HepG2 (cell line): Measurements from ENCODE around the gene RCBTB2. TPM values are rescaled to one million over a fixed set of nuclear protein-coding genes. Genes with fewer than 3 reads are reported as not detected.

Source experiments
- ATAC-seq: fragments of 200-7000 bp; cut with Tn5 transposase; 3 replicates; pipeline ENCODE4 v1.9.1; 2020; ENCODE audit warnings: mild to moderate bottlenecking, moderate library complexity
- BruUV-seq: library from RNA; stranded (reverse); fragments of 400-500 nt; replicated peaks from 2 replicates; lab custom pipeline; 2021; lab: Mats Ljungman, UMichigan
- CTCF ChIA-PET: fragments of 300-600 bp; formaldehyde crosslinking; extraction: SDS; loops from one replicate; lab custom pipeline; 2021; ENCODE audit warnings: low total read pairs, inconsistent platforms, low intra/inter-chr PET ratio; lab: Yijun Ruan, JAX
- POLR2A ChIA-PET: fragments of 350-600 bp; sonication (Branson Sonifier 250); formaldehyde crosslinking; loops from one replicate; lab custom pipeline; 2020; ENCODE audit warnings: antibody characterized with exemption, inconsistent platforms; lab: Yijun Ruan, JAX
- DNase-seq: peaks from one replicate; pipeline ENCODE4 v3.0.0-alpha.2; 2015; ENCODE audit warnings: low spot score
- FAIRE-seq: peaks from 3 replicates; lab custom pipeline; 2011; peaks lifted over from hg19 to GRCh38; lab: Jason Lieb, UNC
- H2AFZ ChIP-seq: one replicate; pipeline ENCODE4 v1.6.1; 2011; ENCODE audit warnings: low read length, inconsistent platforms
- H3K27ac ChIP-seq: fragments of 300-600 bp; 3 replicates; pipeline ENCODE4 v1.8.0; 2011; ENCODE audit warnings: mixed run types, mild to moderate bottlenecking, mixed read lengths, low read length, inconsistent platforms; ENCODE audit not compliant: insufficient read depth; ENCODE audit errors: extremely low read length
- H3K27me3 ChIP-seq, 2 experiments: fragments of 200-600 bp in 1 of 2; 2 replicates in 1 of 2; 3 replicates in 1 of 2; pipeline versions ENCODE4 v1.6.0 to v1.8.0; 2011; ENCODE audit warnings: low read length in 2 of 2, mild to moderate bottlenecking in 2 of 2, moderate library complexity in 2 of 2, inconsistent platforms in 1 of 2; ENCODE audit not compliant: insufficient read depth in 2 of 2, control insufficient read depth in 1 of 2
- H3K36me3 ChIP-seq, 2 experiments: fragments of 200-600 bp in 1 of 2; replicated peaks in 1 of 2; 2 replicates in 1 of 2; 3 replicates in 1 of 2; pipeline versions ENCODE4 v1.5.1 to v1.8.0; 2011; ENCODE audit warnings: low read length in 2 of 2, inconsistent platforms in 1 of 2; ENCODE audit not compliant: insufficient read depth in 2 of 2, control insufficient read depth in 1 of 2
- H3K4me1 ChIP-seq: 2 replicates; pipeline ENCODE4 v1.5.1; 2012; ENCODE audit warnings: low read length, inconsistent platforms; ENCODE audit not compliant: insufficient read depth
- H3K4me2 ChIP-seq: 2 replicates; pipeline ENCODE4 v1.6.0; 2011; ENCODE audit warnings: low read depth, low read length, inconsistent platforms
- H3K4me3 ChIP-seq, 3 experiments: fragments of 200-600 bp in 1 of 3; sonication (generic), shearing (Covaris generic) in 1 of 3; replicated peaks in 1 of 3; 2 replicates each; pipeline ENCODE4 v1.5.1; 2011 to 2016; ENCODE audit warnings: low read length in 3 of 3, inconsistent platforms in 2 of 3, low read depth in 2 of 3, mild to moderate bottlenecking in 2 of 3, control low read depth in 1 of 3, mixed read lengths in 1 of 3; ENCODE audit not compliant: insufficient read depth in 1 of 3
- H3K79me2 ChIP-seq: one replicate; pipeline ENCODE4 v1.6.1; 2011; ENCODE audit warnings: low read length, inconsistent platforms; ENCODE audit not compliant: insufficient read depth
- H3K9ac ChIP-seq: 2 replicates; pipeline ENCODE4 v1.6.0; 2011; ENCODE audit warnings: mild to moderate bottlenecking, low read depth, low read length, inconsistent platforms; ENCODE audit not compliant: insufficient read depth
- H3K9me3 ChIP-seq: 2 replicates; pipeline ENCODE4 v1.5.1; 2012; ENCODE audit warnings: mild to moderate bottlenecking, low read length
- H4K20me1 ChIP-seq: 2 replicates; pipeline ENCODE4 v1.6.0; 2011; ENCODE audit warnings: inconsistent platforms, mild to moderate bottlenecking, low read length, moderate library complexity; ENCODE audit not compliant: insufficient read depth
- JUNB ChIP-seq: sonication (generic); formaldehyde crosslinking; IDR thresholded peaks from 2 replicates; pipeline ENCODE4 v1.8.0; 2022; ENCODE audit warnings: missing genetic modification reagents, mild to moderate bottlenecking, borderline replicate concordance
- KLF9 ChIP-seq: IDR thresholded peaks from 2 replicates; pipeline ENCODE4 v1.6.1; 2016; ENCODE audit warnings: low read depth
- NFE2 ChIP-seq: sonication (generic); formaldehyde crosslinking; IDR thresholded peaks from 2 replicates; pipeline ENCODE4 v1.4.0; 2020; ENCODE audit warnings: missing genetic modification reagents
- NFYB ChIP-seq: sonication (generic); formaldehyde crosslinking; IDR thresholded peaks from 2 replicates; pipeline ENCODE4 v1.4.0; 2020; ENCODE audit warnings: missing genetic modification reagents
- REXO4 ChIP-seq: sonication (generic); formaldehyde crosslinking; IDR thresholded peaks from 2 replicates; pipeline ENCODE4 v1.8.0; 2022; ENCODE audit warnings: missing genetic modification reagents, mild to moderate bottlenecking, borderline replicate concordance
- TAF1 ChIP-seq: sonication (generic); formaldehyde crosslinking; IDR thresholded peaks from 2 replicates; pipeline ENCODE4 v1.4.0; 2020; ENCODE audit warnings: missing genetic modification reagents
- TGIF2 ChIP-seq: IDR thresholded peaks from 2 replicates; pipeline ENCODE4 v1.6.1; 2016; ENCODE audit warnings: control low read depth, missing compliant biosample characterization
- ZNF615 ChIP-seq: sonication (generic); formaldehyde crosslinking; IDR thresholded peaks from 2 replicates; pipeline ENCODE4 v1.5.0; 2020; ENCODE audit warnings: mild to moderate bottlenecking, missing genetic modification reagents, borderline replicate concordance
- ZNF704 ChIP-seq: sonication (generic); formaldehyde crosslinking; IDR thresholded peaks from 2 replicates; pipeline ENCODE4 v1.8.1; 2023; ENCODE audit warnings: mild to moderate bottlenecking, inconsistent platforms, moderate library complexity, missing genetic modification reagents, borderline replicate concordance
- ZNF772 ChIP-seq: sonication (generic); formaldehyde crosslinking; IDR thresholded peaks from 2 replicates; pipeline ENCODE4 v1.5.0; 2020; ENCODE audit warnings: mild to moderate bottlenecking, missing genetic modification reagents
- ZSCAN25 ChIP-seq: sonication (generic); formaldehyde crosslinking; IDR thresholded peaks from 2 replicates; pipeline ENCODE4 v1.8.0; 2022; ENCODE audit warnings: mild to moderate bottlenecking, missing genetic modification reagents
- WGBS: methylation state at CpG from one replicate; pipeline ENCODE4 v1.1.6; 2017; ENCODE audit warnings: low lambda C conversion rate; 5-methylcytosine and 5-hydroxymethylcytosine counted together
- in situ Hi-C: cut with HindIII; loops from 2 replicates; pipeline ENCODE4 v1.10.0; 2017; ENCODE audit warnings: low pct_unique_long_range_greater_than_20kb; ENCODE audit not compliant: extremely low pct_ligation_motif_present
- intact Hi-C: fragments of 100-400 bp; cut with micrococcal nuclease; formaldehyde crosslinking; loops from one replicate; pipeline ENCODE4 v1.10.0; 2022; ENCODE audit not compliant: unreplicated experiment
- polyA plus RNA-seq, 8 experiments: library from polyadenylated mRNA; depleted of rRNA in 3 of 8; stranded (reverse) in 7 of 8; unstranded in 1 of 8; fragments of >200 nt; fragmentation: Illumina TruSeq in 4 of 8; extraction: Trizol in 4 of 8; gene quantifications; 2 replicates each; pipeline versions ENCODE4 v1.2.1 to v1.2.3, GENCODE V29; 2011 to 2016; ENCODE audit warnings: low read depth in 4 of 8, missing spikeins in 1 of 8, mixed read lengths in 1 of 8; ENCODE audit not compliant: insufficient read depth in 1 of 8
- total RNA-seq, 5 experiments: library from RNA; depleted of rRNA; stranded (reverse); fragments of >200 nt; fragmentation: Illumina TruSeq; extraction: Trizol; gene quantifications; 2 replicates each; pipeline ENCODE4 v1.2.3, GENCODE V29; 2016; ENCODE audit warnings: low read depth in 1 of 5

The RCBTB2 gene
- total and polyA plus RNA-seq, 2 of the 13 experiments (the other 11 are each of a cell fraction or from before 2014, with no cell fraction given) = 1.9 to 2.7 TPM

DNA sequence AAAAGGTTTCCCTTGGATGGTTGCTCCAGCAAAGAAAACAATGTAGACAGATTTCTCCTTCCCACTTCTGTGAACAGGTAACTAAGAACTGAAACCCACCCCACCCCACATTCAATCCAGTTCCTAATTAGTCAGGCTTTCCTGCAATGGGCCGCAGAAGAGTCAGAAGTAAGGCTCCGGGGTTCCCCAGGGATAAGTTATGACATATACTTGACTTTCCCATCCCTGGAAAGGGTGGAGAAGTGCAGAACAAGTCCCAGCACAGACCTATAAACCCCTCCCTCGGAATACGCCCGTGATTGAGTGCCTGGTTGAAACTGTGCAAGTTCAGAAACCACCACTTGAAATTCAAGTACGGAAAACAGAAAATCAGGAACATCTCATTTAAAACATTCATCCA lies 24.9 kb downstream of the RCBTB2 start:
- Histone ChIP-seq H3K36me3 (no peaks in the 10 kb centered on the region), H2AFZ (no peak overlapping the region), H3K9me3 (no peaks in the 10 kb centered on the region)
- intact Hi-C loops = no loop called here
- no peak for DNase-seq
- no peak for TF ChIP-seq ZNF615 (CRISPR knock-in tag)
- no peak for TF ChIP-seq ZNF704 (CRISPR knock-in tag)
- no peak for TF ChIP-seq ZSCAN25 (CRISPR knock-in tag)
- no peak for TF ChIP-seq NFYB (CRISPR knock-in tag)
- no peak for TF ChIP-seq REXO4 (CRISPR knock-in tag)
- no peak for TF ChIP-seq ZNF772
- TF ChIP-seq JUNB (CRISPR knock-in tag) = no peak
- no peak for TF ChIP-seq TGIF2
- no peak for TF ChIP-seq NFE2 (CRISPR knock-in tag)
- TF ChIP-seq TAF1 (CRISPR knock-in tag) = no peak
- TF ChIP-seq KLF9 = no peak
- TF ChIP-seq, all 625 proteins: peak for 0
- Histone ChIP-seq H3K4me1 (no peaks in the 10 kb centered on the region), H3K27ac (no peak overlapping the region), H3K27me3 (no peaks in the 10 kb centered on the region; a peak in 1 of 5 replicates), H4K20me1 (no peaks in the 10 kb centered on the region), H3K9ac (no peak overlapping the region), H3K79me2 (no peaks in the 10 kb centered on the region), H3K4me3 (no peak overlapping the region), H3K4me2 (no peak overlapping the region)
- ATAC-seq (no peak), FAIRE-seq (no peak)
- CTCF ChIA-PET = no interaction called here
- POLR2A ChIA-PET = no interaction called here
- 96% methylated on average over 6 of the region's 6 CpGs for WGBS
- in situ Hi-C loops = no loop called here
- no TSS peak for BruUV-seq
